ENCODE measurements around the gene DAPK2.

DNA sequence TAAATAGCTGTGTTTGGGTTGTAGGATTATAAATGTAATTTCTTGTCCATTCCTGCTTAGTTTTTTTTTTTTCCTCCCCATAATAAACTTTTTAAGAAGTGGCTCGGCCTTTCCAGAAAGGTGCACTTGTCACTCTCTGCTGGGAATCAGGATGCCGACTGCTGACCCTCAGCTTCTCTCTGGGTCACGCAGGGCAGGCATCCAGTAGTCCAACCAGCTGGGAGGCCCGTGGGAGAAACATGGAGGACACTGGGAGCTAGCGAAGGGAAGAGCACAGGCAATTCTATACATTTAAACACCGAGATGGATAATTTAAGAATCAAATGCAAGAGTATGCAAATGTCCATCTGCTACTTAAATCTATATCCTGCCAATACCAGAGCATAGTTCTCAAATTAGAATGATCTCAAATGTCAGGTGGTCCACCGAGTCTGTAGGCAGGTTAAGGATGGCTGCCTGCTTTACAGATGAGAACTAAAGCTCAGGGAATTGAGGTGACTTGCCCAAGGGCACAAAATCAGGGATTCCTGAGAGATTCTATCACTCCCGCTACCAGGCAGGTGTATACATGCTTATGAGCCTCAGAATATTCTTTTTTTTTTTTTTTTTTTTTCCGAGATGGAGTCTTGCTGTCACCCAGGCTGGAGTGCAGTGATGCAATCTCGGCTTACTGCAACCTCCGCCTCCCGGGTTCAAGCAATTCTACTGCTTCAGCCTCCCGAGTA lies 64.5 kb downstream of the DAPK2 start:
- no peak for TF ChIP-seq ARNT (IDR thresholded peaks at IDR 0.05)
- TF ChIP-seq FOXA1 (IDR thresholded peaks at IDR 0.05), result no peak
- TF ChIP-seq SUZ12 (IDR thresholded peaks at IDR 0.05), result no peak
- no peak for TF ChIP-seq SP1 (IDR thresholded peaks at IDR 0.05)
- no peak for TF ChIP-seq ELF4 (IDR thresholded peaks at IDR 0.05)
- TF ChIP-seq NFRKB (IDR thresholded peaks at IDR 0.05), result no peak
- TF ChIP-seq FOXM1 (IDR thresholded peaks at IDR 0.05; ENCODE audit: borderline replicate concordance), result no peak
- TF ChIP-seq ZNF384 (IDR thresholded peaks at IDR 0.05), result no peak
- no peak for TF ChIP-seq TARDBP (IDR thresholded peaks at IDR 0.05)

Data from HEK293T (cell line).